Activated CD4-positive, alpha-beta T cell treated with anti-CD3 and anti-CD28 coated beads, Interleukin-2, amount 50 U/mL, for 4 hours (primary cell): ENCODE results near the gene BEGAIN.

Experiments used
- DNase-seq, 2 experiments: peaks; one replicate each; pipeline ENCODE4 v3.0.0-alpha.2; 2020

The BEGAIN gene

DNA sequence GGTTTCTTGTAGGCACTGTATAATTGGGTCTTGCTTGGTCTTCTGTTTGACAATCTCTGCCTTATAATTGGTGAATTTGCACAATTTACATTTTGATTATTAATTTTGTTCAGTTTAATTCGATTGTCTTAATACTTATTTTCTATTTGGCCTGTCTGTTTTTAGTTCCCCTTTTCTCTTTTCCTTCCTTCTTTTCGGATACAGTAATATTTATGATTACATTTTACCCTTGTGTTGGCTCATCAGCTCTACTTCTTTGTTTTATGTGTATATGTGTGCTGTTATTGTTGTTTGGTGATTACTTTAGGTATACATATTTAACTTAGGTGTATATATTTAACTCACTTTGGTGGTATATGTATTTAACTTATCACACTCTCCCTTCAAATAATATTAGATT, 12.8 kb upstream of the BEGAIN start:
- DNase-seq = no peak

DNA sequence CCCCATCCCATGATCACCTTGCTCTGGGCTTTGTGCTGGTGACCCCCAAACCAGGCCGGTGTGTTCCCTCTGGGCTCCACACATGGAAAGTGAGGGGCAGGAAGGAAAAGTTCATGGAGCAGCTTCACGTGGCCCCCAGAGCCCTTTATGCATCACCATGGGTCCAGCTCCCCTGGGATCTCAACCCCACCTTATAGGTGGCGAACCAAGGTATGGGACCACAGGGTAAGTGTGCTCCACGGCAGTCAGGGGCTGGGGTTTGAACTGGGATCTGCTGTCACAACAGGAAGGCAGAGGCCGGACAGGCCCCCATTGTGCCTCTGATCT, 7.4 kb upstream of the BEGAIN start:
- no peak for DNase-seq

DNA sequence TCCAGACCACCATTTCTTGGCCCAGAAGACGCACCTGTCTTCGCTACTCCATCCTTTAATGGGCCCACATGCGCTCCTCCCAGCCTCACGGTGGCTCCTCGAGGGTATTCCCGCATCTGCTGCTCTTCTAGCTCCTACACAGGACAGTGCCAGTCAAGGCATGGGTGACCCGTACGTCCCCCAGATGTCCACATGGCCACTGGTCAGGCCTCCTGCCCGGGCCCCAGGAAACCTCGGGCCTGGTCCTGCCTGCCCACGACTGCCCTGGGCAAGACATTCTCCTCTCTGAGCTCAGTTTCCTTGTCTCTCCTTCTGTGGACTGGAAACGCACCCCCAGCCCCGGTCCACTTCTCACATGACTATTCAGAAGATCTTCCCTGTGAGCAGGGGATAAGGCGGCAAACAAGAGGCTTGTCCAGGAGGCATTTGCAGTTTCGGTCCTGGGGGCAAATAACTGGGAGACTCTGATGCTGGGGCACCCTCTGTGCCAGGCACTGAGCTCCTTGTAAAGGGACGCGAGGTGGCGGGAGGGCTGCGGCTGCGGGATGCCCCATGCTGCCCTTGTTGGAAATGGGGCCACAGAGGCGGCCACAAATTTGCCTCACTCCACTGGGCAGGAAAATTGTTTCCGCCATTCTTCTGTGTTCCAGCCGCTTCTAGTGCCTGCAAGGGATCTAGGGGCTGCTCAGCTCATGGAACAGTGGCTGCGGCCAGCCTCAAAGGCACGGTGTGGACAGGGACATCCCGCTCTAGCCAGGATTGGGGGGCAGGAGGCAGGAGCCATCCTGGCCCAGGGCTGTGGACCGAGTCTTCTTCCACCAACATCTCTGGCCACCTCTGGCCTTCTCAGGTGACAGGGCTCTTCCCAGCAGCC, 6.8 kb upstream of the BEGAIN start:
- DNase-seq = no peak

DNA sequence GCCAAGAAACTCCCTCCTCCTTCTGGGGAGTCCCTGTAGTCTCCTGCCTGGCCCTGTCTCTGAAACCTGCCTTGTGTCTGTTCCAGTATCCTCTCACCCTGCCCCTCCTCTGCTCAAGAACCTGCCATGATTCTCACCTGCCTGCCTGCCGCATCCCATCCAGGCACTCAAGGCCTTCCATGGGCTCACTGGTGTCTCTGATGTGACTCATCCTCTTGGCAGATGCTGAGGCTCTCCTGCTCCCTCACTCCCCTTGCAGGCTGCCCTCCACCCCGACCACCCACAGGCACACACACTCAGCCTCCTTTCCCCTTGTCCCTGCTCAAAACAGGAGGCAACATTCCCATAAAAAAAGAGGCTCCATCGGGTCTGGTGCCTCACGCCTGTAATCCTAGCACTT, 5.8 kb upstream of the BEGAIN start:
- DNase-seq = no peak

DNA sequence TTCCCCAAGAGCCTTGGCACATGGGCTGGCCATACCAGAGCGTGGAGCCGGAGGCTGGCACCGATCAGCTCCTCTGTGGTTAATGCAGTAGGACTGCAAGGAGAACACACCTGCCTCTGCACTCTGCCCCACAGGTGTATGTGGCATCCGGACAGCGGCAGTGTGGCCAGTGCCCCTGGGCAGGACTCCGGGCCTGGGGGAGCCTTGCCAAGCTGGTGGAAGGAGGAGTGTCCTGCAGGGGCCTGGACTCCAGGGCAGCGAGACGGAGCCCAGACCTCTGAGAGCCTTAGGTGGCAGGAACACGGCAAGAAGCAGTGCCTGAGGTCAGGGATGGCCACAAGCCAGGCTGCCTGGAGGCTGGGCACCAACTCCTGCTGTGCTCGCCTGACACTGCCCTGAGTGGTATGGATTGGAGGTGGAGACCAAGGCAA, 5.3 kb upstream of the BEGAIN start:
- DNase-seq = no peak

DNA sequence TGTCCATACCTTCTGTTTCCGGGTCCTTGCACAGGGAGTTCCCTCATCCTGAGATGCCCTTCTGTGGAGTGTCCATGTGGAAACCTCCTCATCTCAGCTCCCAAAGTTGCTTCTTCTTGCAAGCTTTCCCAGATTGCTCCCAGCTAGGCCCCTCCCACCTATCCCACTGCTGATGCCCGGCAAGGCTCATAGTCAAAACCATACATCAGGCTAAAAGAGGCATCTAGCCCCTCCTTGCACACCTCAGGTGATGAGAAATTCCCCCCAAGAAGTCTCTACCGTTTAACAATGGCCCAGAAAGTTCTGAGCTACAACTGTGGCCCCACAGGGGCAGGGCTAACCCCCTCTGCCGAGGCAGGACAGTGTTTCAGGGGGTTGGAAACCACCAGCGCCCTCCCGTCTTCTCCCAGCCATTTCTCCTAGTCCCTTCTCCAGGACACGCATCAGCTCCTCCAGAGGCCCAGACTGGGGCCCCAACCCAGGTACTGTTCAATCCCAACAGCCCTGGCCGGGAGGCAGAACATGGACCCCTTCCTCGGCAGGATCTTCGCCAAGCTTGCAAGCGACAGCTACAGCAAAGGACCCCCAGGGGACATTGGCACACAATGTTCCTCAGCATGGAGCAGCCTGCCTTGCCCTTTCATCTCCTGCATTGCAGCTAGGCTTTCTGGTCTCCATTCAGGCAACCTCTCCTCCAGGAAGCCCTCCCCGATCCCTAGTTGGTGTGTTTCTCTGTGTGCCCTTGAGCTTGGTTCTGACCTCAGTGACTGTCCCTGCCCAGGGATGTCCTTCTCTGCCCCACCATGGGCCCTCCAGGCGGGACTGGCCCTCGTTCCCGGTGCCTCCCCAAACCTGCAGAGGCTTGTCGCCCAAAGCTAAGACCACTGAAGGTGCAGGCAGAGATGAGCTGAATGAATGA, 4.5 kb upstream of the BEGAIN start:
- no peak for DNase-seq

DNA sequence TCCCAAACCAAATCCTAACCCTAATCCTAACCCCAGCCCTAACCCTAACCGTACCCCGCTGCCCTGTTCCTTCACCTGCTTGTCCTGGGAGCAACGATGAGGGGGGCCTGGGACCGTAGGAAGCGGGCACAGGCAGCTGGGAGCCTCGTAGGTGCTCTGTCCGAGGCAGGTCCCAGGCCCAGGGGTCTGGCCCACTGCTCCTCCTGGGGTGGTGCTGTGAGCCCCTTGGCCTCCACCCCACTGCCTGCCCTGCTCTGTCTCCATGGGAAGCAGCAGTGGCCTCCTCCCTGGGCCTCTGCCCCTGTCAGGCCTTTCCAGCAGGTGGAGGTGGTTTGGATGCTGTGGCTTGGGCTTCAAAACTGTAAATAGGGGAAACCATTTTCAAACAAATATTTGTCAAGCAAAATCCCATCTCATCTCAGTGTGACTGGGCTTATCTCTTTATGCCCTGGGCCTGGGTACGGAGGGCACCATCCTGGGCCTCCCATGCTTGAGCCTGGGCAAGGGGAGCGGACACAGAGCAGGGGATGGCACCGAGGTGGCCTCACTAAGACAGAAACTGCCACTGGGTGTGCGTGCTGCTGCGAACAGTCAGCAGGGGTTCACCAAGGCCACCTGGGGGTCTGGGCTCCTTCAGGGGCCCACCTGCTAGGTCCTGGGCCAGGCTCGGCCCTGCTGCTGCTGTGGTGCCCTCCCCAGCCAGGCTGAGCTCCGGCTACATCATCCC, 3.7 kb upstream of the BEGAIN start:
- DNase-seq = no peak

DNA sequence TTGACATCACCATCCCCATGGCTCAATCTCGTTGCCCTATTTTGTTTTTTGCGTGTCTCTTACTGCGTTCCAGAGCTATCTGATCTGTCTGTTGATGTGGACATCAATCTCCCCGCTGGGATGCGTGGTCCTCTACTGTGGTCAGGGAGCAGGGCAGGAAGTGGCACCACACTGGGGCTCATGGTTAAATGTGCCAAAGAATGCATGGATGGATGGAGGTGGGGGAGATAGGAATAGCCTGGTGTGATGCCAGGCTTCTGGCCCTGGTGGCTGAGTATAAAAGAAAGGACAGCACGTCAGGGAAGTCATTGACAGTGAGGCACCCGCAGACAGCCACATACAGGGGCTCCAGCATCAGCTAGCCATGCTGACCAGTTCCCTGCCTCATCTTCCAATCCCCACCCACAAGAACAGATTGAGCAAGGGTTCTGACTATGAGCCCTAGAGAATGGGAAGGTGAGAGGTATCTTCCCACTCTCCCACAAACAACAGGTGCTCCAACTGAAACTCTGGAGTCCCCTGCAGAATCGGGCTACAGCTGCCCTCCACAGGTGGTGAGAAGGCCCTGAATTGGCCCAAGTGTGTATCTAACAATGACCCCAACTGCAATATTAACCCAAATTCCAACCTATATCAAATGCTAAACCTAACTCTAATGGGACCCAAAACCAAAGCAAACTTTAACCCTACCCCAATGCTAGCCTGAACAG, 2.7 kb upstream of the BEGAIN start:
- no peak for DNase-seq

DNA sequence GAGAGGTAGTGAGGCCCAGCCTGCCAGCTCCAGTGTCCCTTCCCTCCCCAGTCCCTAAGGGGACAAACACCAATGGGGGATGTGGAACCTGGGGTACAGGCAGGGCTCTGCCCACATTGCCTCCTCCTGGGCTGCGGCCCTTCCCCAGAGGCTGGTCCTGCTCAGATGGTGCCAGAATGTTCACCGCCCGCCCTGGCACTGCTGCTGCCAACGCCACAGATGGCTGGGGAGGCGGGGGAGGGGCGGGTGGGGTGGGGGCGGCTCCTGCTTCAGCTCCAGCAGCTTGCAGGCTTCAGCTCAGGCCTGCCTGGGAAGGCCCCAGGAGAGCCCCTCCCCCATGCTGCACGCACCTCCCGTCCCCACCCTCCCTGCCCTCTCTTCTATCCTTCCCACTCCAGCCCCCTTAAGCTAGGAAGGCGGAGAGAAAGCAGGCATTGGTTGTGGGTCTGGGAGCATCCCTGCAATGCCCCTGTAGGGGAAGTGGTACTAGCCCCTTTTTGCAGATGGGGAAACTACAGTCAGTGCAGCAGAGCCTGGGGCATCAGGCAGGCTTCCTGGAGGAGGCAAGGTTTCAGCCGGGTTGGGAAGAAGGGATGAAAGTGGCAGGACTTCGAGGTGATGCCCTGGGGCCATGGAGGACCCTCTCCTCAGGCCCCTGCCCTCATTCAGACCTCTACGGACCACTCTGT, 2.0 kb upstream of the BEGAIN start:
- no peak for DNase-seq

DNA sequence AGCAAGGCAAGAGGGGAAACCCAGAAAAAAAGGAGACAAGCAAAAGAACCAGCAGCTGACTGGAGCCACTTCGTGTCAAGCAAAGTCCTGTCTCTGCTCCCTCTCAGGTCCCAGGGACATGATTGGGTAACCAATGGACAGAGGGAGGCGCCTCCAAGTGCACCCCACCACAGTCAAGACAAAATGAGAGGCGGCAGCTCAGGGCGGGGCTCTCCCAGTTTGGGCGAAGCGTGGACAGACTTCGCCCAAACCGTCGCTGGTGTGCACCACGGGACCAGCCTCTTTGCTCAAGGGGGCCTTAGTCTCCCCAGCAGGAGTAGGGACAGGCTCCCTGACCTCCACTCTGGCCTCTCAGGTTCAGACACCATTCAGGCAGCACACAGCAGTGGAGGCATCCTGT, 1.5 kb upstream of the BEGAIN start:
- DNase-seq = no peak

DNA sequence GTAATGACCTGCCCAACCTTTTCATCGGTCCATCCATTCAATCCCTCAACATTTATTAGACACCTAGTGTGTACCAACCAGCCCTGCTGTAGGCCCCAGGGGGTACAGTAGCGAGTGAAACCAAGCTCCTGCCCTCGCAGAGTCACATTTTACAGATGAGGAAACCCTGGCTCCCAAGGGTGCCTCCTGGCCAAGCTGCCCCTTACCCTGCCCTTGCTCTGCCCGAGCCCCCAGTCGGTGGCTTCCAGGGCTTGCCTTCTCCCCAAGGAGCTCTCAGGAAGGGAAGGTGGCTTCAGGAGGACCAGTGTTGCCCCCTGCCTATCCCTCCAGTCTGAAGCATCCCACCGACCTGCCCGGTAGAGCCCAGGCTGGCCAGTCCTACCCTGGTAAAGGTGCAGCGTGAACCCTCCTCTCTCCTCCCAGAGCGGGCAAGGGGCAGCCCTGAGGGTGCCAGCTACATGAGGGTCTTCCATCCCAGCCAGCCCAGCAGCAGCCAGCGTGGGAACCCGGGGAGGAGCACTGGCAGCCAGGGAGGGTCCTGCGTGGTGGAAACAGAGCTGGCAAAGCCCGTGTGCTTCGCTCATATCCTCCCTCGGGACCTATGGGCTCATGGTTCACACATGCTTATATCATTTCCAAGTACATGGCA, 670 bp upstream of the BEGAIN start:
- DNase-seq = no peak

DNA sequence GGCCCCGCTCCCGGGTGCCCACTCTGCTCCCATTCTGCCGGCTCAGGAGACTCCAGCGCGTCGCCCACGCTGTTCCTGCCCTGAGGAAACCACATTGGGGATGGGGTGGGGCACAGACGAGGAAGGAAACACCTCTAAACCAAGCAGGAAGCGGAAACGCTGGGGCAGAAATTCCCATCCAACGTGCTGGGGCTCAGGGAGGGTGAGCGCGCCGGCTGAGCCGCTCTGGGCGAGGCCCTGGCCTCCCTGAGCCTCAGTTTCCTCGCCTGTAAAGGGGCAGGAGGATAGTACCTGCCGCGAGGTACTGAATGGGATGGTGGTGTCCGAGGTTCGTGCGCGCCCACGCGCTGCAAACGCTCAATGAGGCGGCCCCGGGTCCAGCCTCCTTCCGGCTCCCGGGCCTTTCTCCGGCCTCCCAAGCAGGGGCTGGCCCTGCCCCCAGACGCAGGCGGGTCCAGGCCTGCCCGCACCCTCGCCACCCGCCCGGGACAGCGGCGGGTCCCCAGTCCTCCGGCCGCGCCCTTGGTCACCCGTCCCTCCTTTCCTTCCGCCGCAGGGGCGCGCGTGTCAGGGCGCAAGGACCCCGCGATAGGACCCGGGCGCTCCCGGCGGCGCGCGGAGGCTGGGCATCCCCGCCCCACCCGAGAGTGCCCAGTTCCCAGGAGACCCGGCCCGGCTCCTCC, 673 bp downstream of the BEGAIN start:
- DNase-seq = no peak

DNA sequence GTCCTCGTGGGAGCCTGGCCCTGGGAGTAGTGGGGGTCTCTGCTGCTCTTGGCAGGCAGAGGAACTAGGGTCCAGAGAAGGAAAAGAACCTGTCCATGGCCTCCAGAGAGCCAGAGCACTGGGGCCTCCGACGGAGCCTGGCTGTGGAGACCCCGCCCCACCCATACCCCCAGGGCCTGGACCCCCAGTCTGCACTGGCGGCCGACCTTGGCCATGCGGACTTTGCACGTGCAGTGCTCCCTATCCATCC, 1.1 kb downstream of the BEGAIN start:
- no peak for DNase-seq

DNA sequence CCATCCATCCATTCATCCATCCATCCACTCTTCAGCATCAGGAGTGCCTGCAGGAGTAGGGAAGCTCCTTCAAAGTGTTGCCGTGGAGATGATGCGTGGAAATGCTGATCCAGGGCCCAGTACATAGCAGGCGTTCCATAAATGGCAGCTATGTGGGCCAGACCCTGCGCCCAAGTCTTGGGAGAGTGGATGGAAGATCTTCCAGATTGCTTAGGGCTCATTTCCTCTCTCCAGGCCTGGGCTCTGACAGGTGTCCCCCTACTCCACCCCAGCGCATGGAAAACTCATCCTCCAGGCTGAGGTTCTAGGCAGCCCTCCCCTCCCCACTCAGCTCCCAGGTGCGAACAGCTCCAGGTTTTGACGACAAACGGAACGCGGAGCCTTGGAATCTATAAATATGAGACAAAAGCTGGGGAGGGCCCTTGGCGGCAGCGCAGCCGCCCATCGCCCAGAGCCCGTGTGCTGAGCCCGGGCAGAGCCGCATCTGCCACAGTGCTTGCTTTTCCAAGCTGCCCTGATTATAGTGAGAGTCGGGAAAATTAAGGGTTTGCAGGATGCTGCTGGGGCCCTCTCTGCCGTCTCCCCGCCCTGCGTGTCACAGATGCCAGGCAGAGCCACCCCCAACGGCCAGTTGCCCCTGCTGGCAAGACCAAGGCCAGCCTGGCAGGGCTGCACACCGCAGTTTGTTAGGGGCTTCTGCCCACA, 1.6 kb downstream of the BEGAIN start:
- DNase-seq = no peak

DNA sequence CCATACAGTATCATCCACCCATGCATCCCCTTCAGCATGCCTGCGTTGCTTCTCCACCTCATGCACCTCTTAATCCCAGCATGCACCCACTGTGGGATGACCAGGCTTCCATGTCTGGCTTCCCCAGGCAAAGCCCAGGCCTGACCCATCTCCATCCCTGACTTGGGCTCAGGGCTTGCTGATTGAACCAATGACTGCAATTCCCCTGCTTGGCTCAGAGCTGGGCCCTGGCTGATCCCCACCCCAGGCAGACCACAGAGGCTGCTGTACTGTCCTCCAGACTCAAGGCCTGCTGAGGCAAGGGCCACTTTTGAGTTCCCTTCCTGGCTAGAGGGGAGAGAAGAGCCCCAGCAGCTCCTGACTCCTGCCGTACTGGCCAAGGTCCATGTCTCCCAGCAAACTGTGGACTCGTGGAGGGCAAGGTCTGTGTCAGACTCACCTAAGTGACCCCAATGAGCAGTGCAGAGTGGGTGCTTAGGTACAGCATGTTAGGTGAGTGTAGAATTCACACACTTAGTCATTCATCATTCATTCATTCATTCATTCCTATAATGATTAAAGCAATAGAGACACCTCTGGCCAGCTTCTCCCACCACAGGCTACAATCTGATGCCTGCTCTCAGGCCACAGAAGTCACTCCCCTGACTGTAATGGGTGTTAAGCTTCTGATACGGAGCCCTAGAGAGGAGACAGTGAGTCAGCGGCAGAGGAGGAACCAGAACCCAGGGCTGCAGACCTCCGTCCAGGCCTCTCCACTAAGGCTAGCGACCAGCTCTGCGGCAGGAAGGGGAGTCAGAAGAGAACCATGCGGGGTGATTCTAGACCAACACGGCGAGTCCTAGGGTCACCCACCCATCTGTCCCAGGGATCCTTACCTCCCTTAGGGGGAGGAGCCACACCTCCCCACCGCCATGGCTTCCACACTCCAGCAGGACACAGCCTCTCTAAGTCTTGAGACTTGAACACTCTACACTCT, 2.9 kb downstream of the BEGAIN start:
- DNase-seq = no peak

DNA sequence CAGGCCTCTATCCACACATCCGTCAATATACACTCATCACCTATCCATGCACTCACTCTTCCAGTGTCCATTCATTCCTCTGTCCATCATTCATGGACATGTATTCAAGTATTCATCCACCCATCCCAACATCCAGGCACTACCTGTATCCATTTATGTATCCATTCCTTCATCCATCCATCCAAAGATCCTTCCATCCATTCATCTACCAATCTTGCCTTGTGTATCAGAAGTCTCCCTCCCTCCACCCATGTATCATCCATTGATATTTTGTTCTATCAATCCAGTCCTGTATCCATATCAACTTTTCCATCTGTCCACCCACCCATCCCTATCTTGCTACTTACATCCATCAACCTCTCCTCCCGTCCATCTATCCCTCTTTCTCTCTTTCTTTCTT, 4.0 kb downstream of the BEGAIN start:
- no peak for DNase-seq

DNA sequence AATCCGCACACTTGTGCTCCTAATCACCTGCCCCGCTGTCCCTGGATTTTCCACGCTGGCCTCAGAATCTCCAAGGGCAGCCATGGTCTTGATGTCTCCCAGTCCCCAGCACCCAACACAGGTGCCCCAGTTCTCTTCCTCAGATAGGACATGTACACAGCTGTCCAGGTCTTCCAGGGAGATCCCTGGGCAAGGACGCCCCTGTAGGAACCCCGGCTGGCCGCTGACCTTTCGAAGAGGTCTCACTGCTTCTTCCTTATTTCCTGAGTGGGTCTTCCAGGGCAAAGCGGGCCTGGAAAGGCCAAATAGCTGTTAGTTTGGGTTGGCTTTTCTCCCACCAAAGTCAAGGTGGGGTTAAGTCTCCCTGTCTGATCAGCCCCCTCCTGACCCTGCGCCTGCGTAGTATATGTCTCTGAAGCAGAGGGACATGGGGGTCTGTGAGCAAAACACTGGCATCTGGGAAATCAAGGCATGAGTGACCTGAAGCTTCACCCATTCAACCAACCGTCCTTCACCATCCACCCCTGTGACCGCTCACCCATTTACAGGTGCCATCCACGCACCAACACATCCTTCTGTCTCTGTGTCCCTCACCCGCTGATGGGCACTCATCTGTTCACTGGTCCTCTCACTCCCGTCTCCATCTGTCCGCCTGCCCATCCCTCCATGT, 4.6 kb downstream of the BEGAIN start:
- DNase-seq = no peak

DNA sequence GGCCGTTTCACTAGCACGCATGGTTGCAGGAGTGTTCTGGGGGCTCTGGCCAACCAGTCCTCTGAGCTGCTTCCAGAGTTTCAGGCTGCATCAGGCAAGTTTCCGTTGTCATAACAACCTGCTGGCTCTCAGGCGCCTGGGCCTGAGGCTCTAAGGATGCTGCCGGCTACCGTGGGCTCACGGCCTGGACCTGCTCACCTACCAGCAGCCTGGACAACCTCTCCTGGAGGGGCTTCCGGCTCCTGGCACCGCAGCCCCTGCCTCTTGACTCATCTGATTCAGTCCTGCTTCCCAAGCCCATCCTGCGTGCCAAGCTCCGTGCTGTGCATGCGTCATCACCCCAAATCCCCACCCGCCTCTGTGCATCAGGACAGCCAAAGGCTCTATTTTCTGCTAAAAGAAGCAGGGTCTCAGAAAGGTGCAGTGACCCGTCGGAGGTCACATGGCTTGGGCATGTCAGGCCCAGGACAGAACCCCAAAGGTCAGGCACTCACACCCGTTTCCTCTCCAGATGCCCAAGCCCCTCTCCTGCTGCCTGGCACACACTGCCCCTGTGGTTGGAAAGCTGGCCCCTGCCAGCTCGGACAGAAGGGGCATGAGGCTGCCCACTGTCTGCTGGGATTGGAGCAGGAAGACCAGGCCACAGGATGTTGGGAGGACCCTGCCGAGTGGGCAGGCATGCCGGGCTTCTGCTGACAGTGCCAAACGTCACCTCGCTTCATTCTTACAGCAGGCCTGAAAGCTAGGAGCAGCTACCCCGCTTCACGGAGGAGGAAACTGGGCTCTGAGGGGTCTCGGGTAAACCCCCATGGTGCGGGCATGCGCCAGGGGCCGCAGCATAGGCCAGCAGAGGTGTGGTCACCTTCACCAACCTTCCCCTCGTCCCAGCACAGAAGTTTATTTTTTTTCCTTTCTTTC, 5.7 kb downstream of the BEGAIN start:
- no peak for DNase-seq
